Panc1 (cell line): ENCODE measurements around the gene BMP7. TPM values are rescaled to one million over a fixed set of nuclear protein-coding genes. Genes with fewer than 3 reads are reported as not detected.

Experiments
- ATAC-seq: fragments of 200-7000 bp; cut with Tn5 transposase; 2 replicates; pipeline ENCODE4 v1.9.1; 2020; ENCODE audit warnings: mild to moderate bottlenecking, moderate library complexity
- BruUV-seq: library from RNA; stranded (reverse); fragments of 400-500 nt; replicated peaks from 2 replicates; lab custom pipeline; 2021; lab: Mats Ljungman, UMichigan
- CTCF ChIA-PET: fragments of 300-600 bp; sonication (Branson Sonifier 250); formaldehyde crosslinking; loops from one replicate; lab custom pipeline; 2022; ENCODE audit warnings: antibody characterized with exemption; lab: Charles Lee
- POLR2A ChIA-PET: fragments of 300-600 bp; sonication (Branson Sonifier 250); formaldehyde crosslinking; loops from one replicate; lab custom pipeline; 2022; ENCODE audit warnings: antibody characterized with exemption; lab: Charles Lee
- DNase-seq: peaks from one replicate; pipeline ENCODE4 v3.0.0-alpha.2; 2010; ENCODE audit warnings: low read depth, low spot score
- H3K27ac ChIP-seq: 2 replicates; pipeline ENCODE4 v1.5.1; 2011; ENCODE audit warnings: mild to moderate bottlenecking, low read length, inconsistent platforms
- H3K27me3 ChIP-seq: fragments of 200-500 bp; sonication (Bioruptor generic); 2 replicates; pipeline ENCODE4 v1.6.0; 2014; ENCODE audit warnings: low read length, inconsistent platforms; ENCODE audit not compliant: control insufficient read depth, insufficient read depth
- H3K36me3 ChIP-seq: fragments of 200-500 bp; sonication (Bioruptor generic); 2 replicates; pipeline ENCODE4 v1.5.1; 2014; ENCODE audit warnings: inconsistent platforms, mild to moderate bottlenecking, low read length, moderate library complexity; ENCODE audit not compliant: control insufficient read depth, insufficient read depth
- H3K4me1 ChIP-seq: 2 replicates; pipeline ENCODE4 v1.5.1; 2011; ENCODE audit warnings: inconsistent platforms, mild to moderate bottlenecking, low read length, moderate library complexity; ENCODE audit not compliant: control insufficient read depth, insufficient read depth
- H3K4me3 ChIP-seq, 2 experiments: 2 replicates each; pipeline ENCODE4 v1.5.1; 2011 to 2012; ENCODE audit warnings: low read depth in 2 of 2, low read length in 2 of 2, mild to moderate bottlenecking in 2 of 2, inconsistent platforms in 1 of 2, moderate library complexity in 1 of 2
- H3K9me3 ChIP-seq: fragments of 200-500 bp; sonication (Bioruptor generic); 2 replicates; pipeline ENCODE4 v1.5.1; 2014; ENCODE audit warnings: low read depth, mild to moderate bottlenecking, inconsistent platforms, low read length, moderate library complexity; ENCODE audit not compliant: control insufficient read depth, insufficient read depth
- CTCF ChIP-seq: fragments of 450-650 bp; IDR thresholded peaks from 2 replicates; pipeline ENCODE4 v1.5.1; 2017; ENCODE audit warnings: mild to moderate bottlenecking
- POLR2AphosphoS5 ChIP-seq: IDR thresholded peaks from 2 replicates; pipeline ENCODE4 v1.6.1; 2012; ENCODE audit warnings: mild to moderate bottlenecking, low read depth, low read length, moderate library complexity
- REST ChIP-seq, 2 experiments: IDR thresholded peaks; 2 replicates each; pipeline ENCODE4 v1.6.1; 2011 to 2012; ENCODE audit warnings: low read depth in 2 of 2, control low read depth in 1 of 2, low read length in 1 of 2, mild to moderate bottlenecking in 1 of 2, moderate library complexity in 1 of 2; ENCODE audit not compliant: insufficient read depth in 1 of 2
- SIN3A ChIP-seq: IDR thresholded peaks from 2 replicates; pipeline ENCODE4 v1.6.1; 2012; ENCODE audit warnings: low read depth, mild to moderate bottlenecking, low read length, moderate library complexity, borderline replicate concordance; ENCODE audit not compliant: insufficient read depth
- TCF7L2 ChIP-seq: IDR thresholded peaks from 2 replicates; pipeline ENCODE4 v1.6.1; 2011; ENCODE audit warnings: mild to moderate bottlenecking, low read depth, low read length, inconsistent platforms
- in situ Hi-C: cut with HindIII; loops from 2 replicates; pipeline ENCODE4 v1.10.0; 2016; ENCODE audit warnings: low sequenced_read_pairs, low pct_unique_long_range_greater_than_20kb
- intact Hi-C: fragments of 100-400 bp; cut with micrococcal nuclease; formaldehyde crosslinking; loops from one replicate; pipeline ENCODE4 v1.10.0; 2022; ENCODE audit not compliant: unreplicated experiment
- total RNA-seq: library from RNA; stranded (reverse); gene quantifications from one replicate; pipeline ENCODE4 v1.2.1, GENCODE V29; 2021; ENCODE audit not compliant: unreplicated experiment

Gene BMP7
- total RNA-seq, 1 experiment from 2014 or later: 11.5 TPM

GRCh38 chr20:57169162-57169561 lies 97.3 kb downstream of the BMP7 start:
- Histone ChIP-seq H3K4me3 (no peak overlapping the region), H3K27me3 (no peaks in the 10 kb centered on the region), H3K4me1 (peaks cover 18% of the 10 kb centered on the region), H3K36me3 (no peaks in the 10 kb centered on the region), H3K27ac (peak overlapping the region; percentile 57), H3K9me3 (no peaks in the 10 kb centered on the region)
- DNase-seq (no peak), ATAC-seq (no peak)
- ChIA-PET CTCF (interaction anchor here (0.6 kb wide), 1 partner anchor 165 kb away, joined by 4 read pairs; no protein-coding TSS in a partner anchor), POLR2A (no interaction called here)
- in situ Hi-C loops: no loop called here
- TF ChIP-seq POLR2AphosphoS5 (no peak), TCF7L2 (no peak), SIN3A (no peak), CTCF (no peak)
- intact Hi-C loops: no loop called here
- no TSS peak for BruUV-seq

- Histone ChIP-seq H3K36me3 (no peaks in the 10 kb centered on the region), H3K4me3 (peak overlapping the region in 1 of 2 experiments; percentile 16; a peak in 1 of 4 replicates), H3K27me3 (no peaks in the 10 kb centered on the region), H3K27ac (peak overlapping the region; percentile 68), H3K4me1 (peaks cover 18% of the 10 kb centered on the region), H3K9me3 (no peaks in the 10 kb centered on the region)
- BruUV-seq: no TSS peak
- in situ Hi-C loops (no loop called here), intact Hi-C loops (no loop called here)
- TF ChIP-seq POLR2AphosphoS5 (peak; percentile 55), TCF7L2 (peak; percentile 99), CTCF (no peak)
- ChIA-PET POLR2A (no interaction called here), CTCF (interaction anchor here (0.6 kb wide), 1 partner anchor 166 kb away, joined by 4 read pairs; no protein-coding TSS in a partner anchor)
- ATAC-seq (peak; percentile 87), DNase-seq (no peak)
Observed at GRCh38 chr20:57167971-57168701, 98.3 kb downstream of the BMP7 start.

GRCh38 chr20:57167292-57167655 lies 99.2 kb downstream of the BMP7 start:
- ChIA-PET CTCF (no interaction called here), POLR2A (no interaction called here)
- no peaks in the 10 kb centered on the region for H3K27me3 ChIP-seq
- H3K9me3 ChIP-seq: no peaks in the 10 kb centered on the region
- H3K4me3 ChIP-seq: no peak overlapping the region
- no peak for TF ChIP-seq SIN3A
- no peak for TF ChIP-seq REST (IDR thresholded peaks at IDR 0.05; ENCODE audit: insufficient read depth in 1 of 2, low read depth in 2 of 2, low read length in 1 of 2)
- no peak for TF ChIP-seq POLR2AphosphoS5
- no peak for TF ChIP-seq TCF7L2
- TF ChIP-seq CTCF: no peak
- H3K27ac ChIP-seq: peak overlapping the region; percentile 68
- DNase-seq (no peak), ATAC-seq (no peak)
- H3K4me1 ChIP-seq: peaks cover 18% of the 10 kb centered on the region
- in situ Hi-C loops (no loop called here), intact Hi-C loops (no loop called here)
- no TSS peak for BruUV-seq
- no peaks in the 10 kb centered on the region for H3K36me3 ChIP-seq
